Stimulated activated CD4-positive, alpha-beta T cell treated with anti-CD3 and anti-CD28 coated beads, Interleukin-2, amount 100 ng/mL, for 4 hours (primary cell): ENCODE measurements around the gene ANTKMT.
"Not testable (repeated sequence)": the region's sequence is repeated elsewhere in the genome, so short reads cannot be mapped to it uniquely, and the experiment has no call there.

ENCODE experiments used
- DNase-seq: peaks from one replicate; pipeline ENCODE4 v3.0.0-alpha.2; 2020; ENCODE audit warnings: low read depth

Gene ANTKMT

DNA sequence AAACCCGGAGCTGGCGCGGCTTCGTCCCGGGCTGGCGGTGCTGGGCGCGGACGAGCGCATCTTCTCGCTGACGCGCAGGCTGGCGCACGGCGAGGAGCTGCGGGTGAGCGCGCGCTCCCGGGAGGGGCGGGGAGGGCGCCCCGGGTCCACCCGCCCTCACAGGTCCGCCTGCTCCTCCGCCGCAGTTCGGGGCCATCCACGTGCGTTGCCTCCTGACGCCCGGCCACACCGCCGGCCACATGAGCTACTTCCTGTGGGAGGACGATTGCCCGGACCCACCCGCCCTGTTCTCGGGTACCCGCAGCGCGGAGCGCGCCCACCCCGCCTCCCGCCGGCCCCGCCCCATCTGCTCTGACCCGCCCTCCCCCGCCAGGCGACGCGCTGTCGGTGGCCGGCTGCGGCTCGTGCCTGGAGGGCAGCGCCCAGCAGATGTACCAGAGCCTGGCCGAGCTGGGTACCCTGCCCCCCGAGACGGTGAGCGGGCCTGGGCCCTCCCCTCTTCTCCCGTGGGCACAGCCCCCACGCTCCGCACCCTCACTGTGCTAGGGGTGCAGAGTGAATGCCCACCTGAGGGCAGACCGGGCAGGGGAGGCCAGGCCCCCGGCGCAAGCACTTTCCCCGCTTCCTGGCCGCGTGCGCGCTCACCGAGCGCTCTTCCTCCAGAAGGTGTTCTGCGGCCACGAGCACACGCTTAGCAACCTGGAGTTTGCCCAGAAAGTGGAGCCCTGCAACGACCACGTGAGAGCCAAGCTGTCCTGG, 7.4 kb downstream of the ANTKMT start:
- peak; percentile 35 for DNase-seq

DNA sequence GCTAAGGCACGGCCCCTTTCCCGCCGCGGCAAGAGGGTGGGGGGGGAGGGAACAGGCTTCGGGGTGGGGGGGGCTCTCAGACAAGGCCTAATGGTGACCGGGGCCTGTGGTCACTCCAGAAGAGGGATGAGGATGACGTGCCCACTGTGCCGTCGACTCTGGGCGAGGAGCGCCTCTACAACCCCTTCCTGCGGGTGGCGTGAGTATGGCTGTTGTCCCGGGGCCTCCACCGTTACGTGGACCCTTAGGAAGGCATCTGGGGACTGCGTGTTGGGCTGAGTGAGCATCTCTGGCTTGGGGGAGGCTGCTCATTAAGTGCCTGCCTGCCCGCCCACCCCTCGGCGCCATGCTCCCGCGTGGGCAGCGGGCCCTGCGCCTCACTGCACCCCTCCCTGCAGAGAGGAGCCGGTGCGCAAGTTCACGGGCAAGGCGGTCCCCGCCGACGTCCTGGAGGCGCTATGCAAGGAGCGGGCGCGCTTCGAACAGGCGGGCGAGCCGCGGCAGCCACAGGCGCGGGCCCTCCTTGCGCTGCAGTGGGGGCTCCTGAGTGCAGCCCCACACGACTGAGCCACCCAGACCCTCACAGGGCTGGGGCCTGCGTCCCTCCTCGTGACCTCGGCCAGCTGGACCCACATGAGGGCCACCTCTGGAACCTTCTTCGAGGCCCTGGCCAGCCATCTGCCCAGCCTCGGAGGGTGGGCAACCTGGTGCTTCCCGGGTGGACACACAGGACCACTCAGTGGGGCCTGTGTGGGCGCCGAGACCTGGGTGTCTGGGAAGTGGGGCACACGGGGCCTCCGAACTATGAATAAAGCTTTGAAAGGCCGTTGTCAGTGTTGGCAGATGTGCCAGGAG, 8.2 kb downstream of the ANTKMT start:
- DNase-seq, result no peak

DNA sequence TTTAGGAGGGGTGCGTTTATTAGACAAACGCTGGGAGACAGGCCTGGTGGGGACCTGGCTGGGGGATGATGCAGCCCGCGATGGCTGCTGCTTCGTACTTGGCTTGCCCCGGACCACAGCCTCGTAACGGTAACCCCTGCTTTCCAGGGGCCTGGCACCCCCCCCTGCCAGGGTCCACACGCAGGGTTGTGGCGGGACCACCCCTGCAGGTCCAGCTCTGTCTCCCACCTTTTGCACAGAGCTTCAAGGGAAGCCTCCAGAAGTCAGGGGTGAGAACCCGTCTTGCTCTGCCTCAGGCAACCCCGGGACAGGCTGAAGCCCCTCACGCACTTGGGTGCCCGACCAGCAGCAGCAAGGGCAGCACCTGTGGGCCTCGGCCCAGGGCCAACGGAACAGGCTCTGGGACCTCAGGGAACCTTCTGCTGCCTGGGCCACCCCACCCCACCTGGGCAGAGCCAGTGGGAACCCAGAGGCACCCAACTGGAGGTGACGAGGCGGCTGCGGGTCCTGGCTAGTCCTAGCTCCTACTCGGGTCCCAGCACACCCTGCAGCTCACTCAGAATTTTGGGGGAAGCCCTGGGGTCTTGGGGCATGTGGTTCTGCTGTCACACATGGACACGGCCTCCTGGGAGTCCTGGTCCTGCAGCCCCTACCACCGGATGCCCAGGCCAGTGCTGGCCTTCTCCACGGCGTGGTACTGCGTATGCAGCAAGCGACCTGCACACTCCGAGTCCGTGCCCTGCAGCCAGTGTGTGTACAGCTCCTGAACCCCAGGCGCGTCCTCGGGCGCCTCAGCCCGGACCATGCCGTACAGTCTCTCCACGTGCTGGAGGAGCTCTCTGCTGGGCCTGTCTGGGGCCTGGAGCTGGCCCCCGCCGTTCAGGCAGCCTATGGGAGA, 9.1 kb downstream of the ANTKMT start:
- DNase-seq, result no peak

DNA sequence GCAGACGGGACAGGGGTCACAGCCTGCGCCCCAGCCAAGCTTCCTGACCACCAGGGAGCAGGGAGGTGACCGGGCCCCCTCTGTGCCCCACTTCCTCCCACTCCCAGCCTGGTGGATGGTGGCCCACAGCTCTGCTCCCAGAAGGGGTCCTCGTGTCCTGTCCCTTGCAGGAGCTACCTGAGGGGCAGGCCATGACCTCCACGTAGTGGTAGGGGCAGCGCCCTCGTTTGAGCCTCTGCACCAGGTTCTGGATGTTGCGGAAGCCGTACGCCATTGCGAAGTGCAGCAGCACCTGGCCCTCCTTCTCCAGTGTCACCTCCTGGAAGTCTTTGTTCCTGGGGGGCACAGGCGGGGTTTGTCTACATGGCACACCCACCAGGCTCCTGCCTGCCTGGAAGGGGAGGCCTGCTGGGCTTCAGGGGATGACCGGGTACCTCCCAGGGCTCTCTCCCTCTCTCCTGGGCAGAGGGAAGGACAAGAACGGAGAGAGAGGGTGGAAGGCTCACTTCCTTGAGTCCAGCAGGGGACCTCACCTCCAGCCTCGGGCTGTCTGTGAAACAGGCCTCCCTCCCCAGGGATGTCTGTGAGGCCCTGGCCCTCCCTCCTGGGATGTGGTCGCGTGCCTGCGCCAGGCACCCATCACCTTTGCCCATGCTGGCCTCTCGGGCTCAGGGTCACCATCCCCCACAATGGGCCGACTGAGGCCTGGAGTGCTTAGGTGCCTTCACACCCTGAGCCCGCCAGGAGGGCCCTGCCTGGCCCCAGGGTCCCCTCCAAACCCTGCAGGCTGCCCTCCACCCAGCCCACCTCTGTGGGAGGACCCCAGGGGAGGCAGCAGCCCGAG, 9.9 kb downstream of the ANTKMT start:
- DNase-seq, result no peak

DNA sequence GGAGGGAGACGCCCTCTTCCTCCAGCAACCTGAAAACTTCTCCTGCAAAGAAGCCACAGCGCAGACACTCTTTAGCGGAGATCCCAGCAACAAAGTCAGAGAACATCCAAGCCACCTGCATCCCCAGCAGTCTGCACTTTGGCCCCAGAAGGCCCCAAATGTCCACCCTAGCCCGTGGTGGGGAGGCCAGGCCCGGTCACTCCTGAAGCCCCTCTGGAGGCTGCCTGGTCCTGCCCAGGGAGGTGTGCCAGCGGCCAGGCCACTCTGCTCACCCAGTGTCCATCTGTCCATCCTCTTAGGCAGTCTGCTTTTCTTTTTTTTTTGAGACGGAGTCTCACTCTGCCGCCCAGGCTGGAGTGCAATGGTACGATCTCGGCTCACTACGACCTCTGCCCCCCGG, 11.4 kb downstream of the ANTKMT start:
- no peak for DNase-seq

DNA sequence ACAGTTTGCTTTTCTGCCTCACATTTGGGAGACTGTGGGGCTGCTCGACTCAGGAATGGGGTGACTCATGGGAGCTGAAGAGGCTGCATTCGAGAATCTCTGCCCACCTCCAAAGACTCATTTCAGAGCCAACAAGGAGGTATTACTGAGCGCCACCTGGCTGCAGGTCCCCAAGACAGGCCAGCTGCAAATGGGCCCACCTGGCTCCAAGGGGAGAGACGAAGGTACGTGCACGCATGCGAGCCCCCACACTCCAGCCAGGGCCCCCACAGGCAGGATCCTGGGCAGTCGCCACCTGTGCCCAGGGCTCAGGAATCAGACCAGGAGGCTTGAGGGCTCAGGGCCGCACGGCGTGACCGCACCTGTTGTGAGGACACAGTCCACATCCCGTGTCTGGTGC, 12.0 kb downstream of the ANTKMT start:
- DNase-seq, result no peak

DNA sequence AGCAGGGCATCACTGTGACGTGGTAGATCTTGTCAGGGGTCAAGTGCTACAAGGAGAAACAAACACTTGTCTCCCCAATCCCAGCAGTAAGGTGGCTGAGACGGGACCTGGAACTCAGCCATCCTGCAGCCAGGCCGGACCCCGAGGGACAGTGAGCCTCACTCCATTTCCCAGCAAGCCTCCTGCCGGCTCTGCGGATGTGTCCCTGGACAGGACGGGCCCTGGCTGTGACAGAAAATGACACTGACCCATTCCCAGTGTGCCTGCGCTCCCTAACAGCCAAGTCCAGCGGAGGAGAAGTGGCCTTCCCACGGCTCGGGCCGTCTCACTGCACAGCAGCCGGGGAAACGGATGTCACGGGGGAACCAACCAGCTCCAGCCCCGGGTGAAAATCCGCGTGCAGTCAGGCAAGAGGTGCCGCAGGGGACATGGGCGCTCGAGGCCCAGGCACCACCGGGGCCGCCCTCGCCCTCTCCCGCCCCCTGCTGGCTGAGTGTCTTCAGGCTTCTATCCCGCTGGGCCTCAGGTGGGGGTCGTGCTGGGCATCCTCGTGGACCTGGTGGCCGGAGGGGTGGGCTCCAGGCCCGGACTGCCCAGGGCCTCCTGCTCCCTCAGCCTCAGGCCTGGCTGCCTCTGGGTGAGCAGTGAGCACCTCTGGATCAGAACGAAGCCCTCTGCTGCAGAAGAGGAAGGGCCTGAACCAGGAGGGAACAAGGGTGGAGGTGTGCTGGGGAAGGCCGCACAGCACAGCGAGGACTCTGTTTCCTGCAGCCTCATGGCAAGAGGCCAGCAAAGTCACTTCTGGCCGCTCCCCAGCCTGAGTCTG, 12.6 kb downstream of the ANTKMT start:
- DNase-seq, result no peak

DNA sequence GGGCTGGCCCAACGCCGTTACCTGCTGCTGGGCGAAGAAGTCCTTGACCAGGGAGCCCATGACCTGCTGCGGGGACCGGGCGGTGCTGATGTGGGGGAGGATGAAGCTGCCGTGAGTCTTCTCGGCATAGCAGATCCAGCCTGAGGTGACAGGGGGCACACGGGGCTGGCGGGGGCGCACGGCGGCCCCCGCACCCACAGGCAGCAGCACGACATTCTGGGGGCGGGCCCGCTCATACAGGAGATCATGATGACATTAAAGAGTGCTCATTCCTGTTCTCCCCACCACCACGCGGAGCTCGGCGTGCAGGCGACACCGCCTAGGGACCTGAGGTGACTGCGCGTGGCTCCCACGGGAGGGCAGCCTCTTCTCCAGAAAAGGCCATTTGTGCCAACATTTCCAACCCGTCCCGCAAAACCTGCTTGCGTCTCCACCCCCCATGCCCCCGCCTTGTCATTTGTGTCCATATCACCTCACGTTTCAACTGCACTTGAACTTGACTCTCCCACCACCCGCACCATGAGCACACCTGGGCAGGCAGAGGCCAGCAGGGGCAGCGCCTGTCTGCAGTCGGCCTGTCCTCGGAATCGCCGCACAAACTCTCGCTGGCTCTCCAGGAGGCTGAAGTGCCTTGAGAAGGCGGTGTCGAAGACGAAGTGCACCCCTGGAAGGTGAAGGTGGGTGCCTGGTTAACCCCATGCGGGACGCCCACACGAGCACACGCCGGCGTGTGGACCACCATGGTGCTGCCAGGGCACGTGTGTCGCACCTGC, 13.4 kb downstream of the ANTKMT start:
- DNase-seq, result no peak

DNA sequence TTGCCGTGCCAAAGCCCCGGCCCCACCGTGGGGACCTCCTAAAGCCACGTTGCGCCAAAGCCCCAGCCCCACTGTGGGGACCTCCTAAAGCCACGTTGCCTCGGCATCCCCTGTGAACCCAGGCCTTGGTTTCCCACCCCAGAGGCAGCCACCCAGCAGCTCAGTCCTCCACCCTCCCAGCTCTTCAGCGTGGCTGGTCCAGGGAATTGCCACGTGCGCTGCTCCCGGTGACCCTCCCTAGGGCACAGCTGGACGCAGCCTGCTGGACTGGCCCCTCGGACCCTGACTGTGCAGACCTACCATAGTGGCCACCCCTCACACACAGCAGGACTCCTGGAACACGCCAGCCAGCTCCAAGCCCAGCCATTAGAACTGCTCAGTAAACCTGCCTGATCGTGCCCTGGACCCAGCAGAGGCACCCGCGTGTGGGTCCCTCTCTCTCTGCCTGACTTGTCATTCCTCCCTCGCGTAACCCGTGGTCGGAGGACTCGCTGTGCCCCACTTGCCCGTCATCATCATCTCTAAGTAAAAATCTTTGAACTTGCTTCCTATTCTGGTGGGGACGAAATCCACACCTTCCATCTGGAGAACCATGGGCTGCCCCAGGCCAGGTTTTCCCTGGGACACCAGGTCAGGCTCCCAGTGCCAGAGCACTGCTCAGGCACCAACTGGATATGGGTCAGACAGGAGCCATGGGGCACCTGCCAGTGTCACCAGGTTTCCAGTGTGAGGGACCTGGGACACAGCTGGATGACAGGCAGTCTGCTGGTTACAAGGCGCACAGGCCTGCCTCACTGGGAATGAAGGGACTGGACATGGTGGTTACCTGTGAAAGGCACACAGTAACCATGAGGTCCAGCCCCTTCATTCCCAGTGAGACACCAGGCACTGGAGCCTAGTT, 14.3 kb downstream of the ANTKMT start:
- DNase-seq, result no peak

DNA sequence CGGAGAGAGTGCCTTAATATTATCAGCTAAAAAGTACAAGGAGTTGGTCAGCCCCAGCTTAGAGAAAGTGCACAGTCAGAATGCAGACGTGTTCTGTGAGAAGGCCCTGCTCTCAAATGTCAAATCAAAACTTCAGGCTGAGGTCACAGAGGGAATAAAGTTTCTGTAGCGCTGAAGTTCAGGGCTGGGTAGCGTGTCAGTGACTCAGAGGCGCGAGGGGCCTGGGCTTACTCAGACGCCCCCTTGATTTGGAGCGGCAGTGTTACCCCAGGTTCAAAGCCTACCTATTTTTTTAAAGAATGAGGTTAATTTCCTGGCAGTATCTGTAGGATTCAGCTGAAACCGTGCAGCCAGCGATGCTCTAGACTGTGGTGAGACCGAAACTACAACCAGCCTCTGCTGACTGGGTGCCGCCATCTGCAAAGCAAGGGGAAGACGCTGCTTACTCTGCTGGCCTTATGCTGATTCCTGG, 15.1 kb downstream of the ANTKMT start:
- DNase-seq, result no peak

DNA sequence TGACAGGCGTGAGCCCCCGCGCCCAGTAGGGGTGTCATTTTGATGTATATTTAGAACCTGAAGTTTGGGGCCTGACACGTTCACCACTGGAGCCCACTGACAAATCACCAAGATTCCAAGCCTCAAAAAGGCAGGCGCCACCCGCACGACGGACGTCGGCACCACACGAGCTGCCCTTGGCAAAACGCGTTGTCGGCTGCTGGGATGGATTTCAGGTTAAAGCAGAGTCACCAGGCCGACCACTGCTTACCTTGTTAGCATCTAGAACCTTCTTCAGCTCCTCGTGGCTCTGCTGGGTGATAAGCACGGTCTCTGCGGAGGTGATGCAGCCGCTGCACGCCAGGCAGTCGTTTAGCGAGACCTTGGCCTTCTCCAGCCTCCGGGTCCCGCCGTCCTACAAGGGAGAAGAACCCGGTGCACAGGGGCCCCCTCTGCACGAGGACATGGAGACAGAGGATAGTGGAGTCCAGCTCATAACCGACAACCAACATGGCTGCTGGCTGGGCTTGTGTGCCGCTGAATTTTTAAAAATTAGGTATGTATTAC, 16.1 kb downstream of the ANTKMT start:
- DNase-seq, result no peak

DNA sequence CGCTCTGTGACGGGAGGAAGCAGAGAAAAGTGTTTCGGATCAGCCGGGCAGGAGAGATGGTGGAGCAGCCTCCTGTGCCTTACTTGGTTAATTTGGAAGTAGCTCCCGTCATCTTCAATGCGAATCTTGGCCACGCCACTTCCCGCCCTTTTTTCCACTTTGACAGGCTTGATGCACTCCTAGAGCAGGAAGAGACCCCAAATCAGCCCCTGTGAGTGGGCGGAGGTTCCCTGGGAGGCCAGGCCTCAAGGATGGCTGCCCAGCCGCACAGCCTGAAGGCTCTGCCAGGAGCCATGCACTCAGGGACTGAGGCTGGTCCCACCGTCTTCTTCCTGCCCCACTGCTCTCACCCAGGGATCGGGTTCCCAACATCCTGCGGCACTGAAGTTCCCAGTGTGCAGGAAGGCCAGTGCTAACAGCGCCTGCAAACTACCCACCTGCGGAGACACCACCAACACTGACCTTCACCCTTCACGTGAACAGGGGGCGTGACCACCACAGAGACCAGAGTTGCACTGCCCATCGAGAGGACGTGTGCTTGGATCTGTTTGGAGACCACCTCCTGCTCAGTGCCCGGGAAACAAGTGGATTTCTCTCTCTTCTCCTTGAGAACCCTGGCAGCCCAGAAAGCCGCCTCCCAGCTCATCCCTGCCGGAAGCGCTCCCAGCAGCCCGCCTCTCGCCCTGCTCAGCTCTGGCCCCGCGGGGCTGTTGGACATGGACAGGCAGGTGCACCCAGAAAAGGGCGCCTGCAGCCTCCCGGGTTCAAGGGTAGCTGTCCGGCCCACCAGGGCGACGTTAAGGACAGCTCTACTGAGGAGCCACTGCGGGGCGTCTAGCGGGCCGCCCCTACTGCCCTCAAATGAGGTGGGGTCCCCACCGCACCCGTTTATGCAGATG, 18.9 kb downstream of the ANTKMT start:
- DNase-seq, result no peak

DNA sequence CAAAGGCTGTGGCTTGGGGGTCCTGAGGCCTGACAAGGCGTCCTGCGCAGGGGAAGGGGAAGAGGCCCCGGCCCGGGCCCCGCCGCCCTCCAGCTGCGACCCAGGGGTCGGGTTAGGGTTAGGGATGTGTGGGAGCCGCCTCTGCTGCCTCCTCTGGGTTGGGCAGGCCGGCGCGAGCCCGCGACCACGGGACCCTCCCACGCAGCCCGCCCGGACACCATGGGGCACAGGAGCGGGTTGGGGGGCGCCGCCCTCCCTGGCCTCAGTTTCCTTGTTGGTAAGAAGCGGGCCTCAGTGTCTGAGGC, 19.5 kb downstream of the ANTKMT start:
- DNase-seq, result no peak

DNA sequence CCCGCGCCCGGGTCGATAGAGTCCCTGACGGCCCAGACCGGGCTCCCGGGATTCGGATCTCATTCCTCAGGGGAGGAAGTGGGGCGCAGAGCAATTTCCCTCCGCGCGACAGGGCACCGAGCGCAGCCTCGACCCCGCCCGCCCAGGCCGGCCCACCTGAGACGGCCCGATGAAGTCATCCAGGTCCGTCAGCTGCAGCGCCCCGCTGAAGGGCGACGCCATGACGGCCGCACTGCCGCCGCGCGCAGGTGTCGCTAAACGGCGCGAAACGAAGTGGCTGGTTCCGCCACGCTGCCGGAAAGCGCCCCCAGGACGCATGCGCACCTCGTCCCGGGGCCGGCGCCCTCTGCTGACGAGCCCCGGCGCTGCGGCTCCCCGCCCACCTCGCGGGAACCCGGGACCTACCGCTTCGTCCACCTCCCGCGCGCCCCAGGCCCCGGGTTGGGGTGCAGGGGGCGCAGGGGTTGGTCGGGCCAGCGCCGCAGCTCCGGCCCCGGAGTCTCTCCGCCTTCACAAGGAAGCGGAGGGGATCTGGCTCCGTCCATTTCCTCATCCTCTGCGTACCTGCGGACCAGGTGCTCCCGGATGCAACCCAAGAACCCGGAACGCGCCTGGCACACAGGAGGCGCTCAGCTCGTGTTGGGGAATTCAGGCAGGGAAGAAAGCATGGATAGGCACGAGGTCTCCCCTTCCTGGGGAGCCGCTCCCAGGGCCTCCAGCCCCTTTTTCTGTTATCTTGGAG, 20.0 kb downstream of the ANTKMT start, which contains the start of gene CIAO3:
CIAO3 (minus strand) TSS at position 234 of the 742 bp plus-strand sequence; CDS start at position 222, 12 bp downstream.
- peak; percentile 86 for DNase-seq

DNA sequence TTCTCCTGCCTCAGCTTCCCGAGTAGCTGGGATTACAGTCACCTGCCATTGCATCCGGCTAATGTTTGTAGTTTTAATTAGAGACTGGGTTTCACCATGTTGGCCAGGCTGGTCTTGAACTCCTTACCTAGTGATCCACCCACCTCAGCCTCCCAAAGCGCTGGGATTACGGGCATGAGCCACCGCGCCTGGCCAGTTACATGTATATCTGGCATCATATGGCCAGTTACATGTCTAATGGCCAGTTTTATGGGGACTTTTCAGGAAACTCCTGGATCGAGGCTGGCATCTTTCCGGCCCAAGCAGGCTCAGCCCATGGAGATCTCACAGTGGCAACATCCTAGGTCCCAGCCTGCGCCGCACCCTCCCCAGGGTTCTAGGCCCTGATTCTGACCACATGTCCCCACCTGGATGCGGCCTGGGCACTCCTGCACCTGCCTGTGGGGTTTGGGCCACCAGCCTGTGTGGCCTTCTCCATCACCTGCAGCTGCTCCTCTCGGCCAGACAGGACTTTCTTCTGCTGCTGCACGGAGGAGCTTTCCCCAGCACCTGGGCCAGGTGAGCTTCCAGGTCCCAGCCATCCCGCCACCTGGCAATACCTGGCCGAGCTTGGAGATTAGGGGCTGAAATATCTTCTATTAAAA, 21.2 kb downstream of the ANTKMT start:
- DNase-seq, result no peak

DNA sequence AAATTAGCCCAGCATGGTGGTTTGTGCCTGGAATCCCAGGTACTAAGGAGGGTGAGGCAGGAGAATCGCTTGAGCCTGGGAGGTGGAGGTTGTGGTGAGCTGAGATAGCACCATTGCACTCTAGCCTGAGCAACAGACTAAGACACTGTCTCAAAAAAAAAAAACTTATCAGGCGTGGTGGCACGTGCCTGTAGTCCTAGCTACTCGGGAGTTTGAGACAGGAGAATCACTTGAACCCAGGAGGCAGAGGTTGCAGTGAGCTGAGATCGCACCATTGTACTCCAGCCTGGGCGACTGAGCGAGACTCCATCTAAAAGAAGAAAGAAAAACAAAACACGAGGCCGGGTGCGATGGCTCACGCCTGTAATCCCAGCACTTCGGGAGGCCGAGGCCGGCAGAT, 21.9 kb downstream of the ANTKMT start:
- not testable (repeated sequence) for DNase-seq
